GM19240 (cell line): ENCODE results near the gene OR9Q2.
"Not testable (repeated sequence)": the region's sequence is repeated elsewhere in the genome, so short reads cannot be mapped to it uniquely, and the experiment has no call there.

Experiments used
- DNase-seq: peaks from one replicate; pipeline ENCODE4 v3.0.0; 2011; ENCODE audit warnings: low spot score; ENCODE audit not compliant: insufficient read length

The OR9Q2 gene, protein sequence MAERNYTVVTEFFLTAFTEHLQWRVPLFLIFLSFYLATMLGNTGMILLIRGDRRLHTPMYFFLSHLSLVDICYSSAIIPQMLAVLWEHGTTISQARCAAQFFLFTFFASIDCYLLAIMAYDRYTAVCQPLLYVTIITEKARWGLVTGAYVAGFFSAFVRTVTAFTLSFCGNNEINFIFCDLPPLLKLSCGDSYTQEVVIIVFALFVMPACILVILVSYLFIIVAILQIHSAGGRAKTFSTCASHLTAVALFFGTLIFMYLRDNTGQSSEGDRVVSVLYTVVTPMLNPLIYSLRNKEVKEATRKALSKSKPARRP

DNA sequence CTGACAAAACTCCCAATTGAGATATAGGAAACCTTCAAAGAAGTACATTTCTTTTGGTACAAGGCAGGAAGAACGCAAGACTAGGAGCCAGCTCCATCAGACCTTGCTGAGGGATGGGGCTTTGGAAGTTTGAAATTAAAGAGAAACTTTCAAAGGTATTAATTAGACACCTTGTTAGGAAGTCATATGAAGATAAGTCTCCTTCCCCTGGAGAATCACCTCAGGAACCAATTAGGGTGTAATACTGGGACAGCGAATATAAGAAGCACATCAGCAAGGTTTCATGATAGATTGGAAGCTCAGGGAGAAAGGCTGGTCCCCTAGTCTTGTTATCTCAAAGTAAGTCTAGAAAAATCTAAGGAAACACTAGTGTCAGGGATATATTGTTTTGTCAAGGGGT is at the start of gene OR9Q2:
OR9Q2 (plus strand) TSS at position 301 of the 400 bp plus-strand sequence. CDS start 1,421 bp downstream, outside the sequence.
- no peak for DNase-seq

DNA sequence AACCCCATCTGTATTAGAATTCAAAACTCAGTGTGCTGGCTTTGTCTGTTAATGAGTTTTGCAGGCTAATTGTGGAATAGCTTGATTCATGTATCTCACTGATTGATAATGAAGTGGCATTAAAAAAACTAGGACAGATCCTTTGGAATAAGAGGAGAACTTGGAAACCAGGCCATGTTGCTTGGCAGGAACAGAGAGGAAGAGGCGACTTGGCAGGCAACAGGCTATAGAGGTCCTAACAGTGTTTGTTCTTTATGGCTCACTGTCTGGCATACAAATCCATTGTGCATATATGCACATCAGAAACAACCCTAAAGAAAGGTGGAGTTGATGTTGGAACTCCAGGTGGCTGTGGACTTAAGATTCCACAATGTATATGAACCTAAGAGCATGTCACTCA is 46.1 kb upstream of the OR9Q2 start:
- DNase-seq: no peak

DNA sequence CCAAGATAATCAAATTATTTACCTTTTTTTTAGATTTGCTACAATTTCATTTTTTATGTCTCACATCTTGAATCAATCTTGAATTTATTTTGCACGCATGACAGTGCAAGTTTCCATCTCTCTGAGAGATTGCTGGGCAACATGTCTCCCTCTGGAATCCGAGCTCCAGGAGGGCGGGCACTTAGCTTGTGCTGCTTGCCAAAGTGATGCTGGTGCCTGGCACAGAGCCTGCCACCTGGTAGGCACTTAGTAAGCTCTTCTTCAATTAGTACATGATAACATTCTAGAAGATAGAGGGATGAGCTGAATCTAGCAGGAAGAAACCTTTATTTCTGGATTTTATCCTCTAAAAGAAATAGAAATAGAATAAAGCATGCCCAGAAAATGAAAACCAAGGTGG is 36.1 kb upstream of the OR9Q2 start:
- no peak for DNase-seq

DNA sequence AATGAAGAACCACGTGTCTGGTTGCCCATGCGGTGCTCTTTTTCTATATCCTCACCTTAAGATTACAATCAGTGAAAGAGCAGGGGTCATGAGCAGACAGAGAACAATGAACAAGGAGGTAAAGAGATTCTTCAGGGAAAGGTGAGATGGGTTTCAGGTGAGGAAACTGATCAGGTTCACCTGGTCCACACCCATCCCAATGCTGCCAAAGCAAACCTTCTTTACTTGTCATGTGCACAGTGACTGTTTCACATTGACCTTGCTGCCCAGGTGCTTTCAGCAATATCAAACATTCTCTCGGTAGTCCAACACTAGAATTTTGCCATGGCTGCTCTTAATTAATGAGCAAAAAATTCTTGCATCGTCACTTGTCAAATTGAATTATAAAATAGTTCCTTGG is 24.5 kb upstream of the OR9Q2 start:
- DNase-seq: no peak

DNA sequence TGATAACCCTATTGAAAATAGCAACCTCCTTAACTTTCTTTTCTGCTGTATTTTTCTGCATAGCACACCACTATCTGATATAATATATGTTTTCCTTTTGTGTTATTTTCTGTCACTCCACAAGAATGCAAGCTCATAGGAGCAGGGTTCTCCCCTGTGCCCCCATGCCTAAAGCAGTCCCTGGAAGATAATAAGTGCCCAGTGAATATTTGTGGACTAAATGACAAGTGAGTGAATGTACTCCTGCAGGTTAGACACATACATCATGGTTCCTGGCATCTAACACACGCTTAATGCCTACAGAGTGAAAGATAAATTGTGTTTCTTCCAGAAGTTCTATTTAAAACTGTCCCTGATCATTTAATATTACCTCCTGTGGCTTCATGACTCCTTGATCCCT is 23.9 kb upstream of the OR9Q2 start:
- no peak for DNase-seq

DNA sequence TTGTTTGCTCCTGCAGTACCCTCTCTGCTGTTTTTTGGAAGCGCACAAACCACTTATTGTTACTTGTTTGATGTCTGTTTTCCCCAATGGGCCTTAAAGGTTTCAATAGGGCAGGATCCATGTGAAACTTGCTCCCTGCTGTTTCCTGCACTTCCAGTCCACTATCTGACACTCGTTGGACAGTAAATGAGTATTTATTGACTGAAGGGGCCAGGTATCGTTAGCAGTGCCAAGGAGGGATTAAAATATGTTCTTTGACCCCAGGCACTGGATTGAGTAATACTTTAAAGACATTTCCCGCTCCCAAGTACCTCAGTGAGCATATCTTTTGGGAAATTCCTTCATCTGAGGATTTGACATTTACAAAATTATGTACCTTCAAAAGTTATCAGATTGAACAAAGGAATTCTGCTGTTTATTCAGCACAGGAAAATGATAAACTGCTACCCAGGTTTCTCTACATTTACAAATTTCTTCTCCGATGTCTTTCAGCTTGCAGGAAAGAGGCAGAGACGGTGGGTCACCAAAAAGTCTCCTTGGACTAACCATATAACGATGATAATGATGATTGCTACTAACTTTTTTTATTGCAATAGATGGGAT is 23.3 kb upstream of the OR9Q2 start:
- DNase-seq: no peak

DNA sequence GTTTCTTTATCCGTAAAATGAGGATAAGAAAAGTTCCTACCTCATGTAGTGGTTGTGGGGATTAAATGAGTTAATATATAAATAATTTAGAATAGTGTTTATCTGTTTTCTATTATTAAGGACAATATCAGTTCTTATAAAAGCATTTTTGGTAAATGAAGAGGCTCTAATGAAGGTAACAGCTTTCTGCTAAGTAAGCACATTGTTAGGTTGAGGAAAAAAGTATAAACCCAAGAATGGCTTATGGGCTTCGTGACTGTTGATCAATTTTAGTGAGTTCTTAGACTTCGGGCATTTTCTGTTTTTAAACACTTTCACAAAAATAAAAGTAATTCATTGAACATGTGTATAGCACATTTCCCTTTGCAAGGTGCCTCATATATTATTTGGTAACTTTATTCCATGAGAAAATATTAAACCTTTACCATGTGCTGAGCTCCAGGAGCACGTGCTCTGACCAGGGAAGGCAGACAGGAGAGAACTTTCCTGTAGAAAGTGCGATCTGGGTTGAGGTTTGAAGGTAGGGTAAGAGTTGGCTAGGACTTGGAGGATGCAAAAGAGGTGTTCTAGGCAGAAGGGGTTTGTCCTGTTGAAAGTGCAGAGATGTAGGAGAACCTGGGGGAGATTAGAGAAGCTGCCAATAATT is 11.3 kb upstream of the OR9Q2 start:
- no peak for DNase-seq

DNA sequence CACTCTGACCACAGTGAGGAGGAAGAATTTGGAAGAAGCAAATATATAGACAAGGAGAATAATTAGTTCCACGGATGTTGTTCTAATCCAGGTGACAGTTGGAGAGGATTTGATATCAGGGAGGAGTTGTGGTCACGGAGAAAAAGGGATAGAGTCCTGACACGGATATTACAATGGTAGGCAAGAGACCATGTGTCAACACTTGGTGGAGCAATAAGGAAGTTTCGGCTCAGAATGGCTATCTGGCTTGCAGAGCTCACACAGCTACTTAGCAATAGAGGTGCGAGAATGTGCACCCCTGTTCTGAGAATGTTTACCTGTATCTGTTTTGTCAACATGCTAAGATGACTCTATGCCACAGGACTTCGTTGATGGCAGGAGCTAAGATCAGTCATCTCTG is 10.4 kb upstream of the OR9Q2 start:
- DNase-seq: no peak

DNA sequence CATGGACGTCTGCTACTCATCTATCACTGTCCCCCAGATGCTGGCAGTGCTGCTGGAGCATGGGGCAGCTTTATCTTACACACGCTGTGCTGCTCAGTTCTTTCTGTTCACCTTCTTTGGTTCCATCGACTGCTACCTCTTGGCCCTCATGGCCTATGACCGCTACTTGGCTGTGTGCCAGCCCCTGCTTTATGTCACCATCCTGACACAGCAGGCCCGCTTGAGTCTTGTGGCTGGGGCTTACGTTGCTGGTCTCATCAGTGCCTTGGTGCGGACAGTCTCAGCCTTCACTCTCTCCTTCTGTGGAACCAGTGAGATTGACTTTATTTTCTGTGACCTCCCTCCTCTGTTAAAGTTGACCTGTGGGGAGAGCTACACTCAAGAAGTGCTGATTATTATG is 9.2 kb upstream of the OR9Q2 start:
- no peak for DNase-seq

DNA sequence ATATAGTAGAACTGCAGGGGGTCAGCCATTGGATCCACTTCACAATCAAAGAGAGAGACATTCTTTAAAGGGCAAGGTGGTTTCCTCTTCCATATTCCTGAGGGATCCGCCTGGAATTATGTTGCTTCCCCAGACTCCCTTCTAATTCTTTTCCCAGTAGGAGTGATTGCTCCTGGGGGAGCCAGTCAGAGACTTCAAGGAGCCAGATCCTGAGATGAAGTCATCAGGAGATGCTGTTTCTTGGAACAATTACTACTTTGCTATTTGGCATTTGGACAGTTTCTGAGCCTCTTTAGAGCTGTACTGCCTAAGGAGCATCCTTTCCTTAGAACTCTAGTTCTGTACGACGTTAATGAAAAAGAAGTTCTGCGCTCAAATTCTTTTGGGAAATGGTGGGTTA is 1.9 kb upstream of the OR9Q2 start:
- no peak for DNase-seq

DNA sequence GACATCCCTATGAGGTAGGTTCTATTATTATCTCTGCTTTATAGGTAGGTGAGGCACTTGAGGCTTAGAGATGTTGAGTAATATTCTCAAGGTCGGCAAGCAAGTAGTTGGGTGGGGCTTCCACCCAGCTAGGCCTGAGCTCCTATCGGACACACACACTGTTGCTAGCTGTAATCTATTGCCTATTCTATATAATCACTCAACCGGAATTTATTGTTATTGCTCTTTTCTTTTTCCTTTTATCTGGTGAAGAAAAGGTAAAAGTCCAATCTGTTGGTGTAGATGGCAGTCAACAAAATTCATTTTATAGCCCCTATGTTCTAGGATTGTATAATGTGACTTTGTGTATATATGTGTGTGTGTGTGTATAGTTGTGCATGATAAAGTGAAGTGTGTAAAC is 3.4 kb downstream of the OR9Q2 start:
- no peak for DNase-seq

DNA sequence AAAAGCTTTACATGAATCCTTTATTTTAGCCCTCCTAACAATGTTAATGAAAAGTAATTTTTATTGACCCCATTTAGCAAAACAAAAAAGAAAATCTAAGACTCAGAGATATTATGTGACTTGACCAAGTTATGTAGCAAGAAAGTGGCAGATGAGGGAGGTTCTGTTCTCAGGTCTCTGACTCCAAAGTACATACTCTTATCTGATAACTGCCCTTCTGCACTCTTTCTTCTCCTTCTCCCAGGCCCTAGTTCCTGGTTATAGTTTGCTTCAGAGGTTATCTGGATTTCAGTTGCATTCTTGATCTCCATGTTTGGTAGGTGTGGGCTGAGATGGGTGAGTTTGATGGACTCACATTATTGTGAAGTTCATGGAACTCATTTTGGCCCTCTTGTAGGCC is 4.5 kb downstream of the OR9Q2 start:
- no peak for DNase-seq

DNA sequence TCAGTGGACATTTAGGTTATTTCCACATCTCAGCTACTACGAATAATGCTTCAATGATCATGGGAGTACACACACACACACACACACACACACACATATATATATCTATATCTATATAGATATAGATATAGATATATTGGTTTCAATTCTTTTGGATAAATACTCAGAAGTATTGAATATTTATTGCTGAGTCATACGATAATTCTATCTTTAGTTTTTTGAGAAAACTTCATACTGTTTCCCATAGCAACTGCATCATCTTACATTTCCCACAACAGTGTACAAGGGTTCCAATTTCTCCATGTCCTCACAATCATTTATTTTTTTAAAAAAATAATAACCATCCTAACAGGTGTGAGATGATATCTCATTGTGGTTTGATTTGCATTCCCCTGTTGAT is 7.1 kb downstream of the OR9Q2 start:
- no peak for DNase-seq

DNA sequence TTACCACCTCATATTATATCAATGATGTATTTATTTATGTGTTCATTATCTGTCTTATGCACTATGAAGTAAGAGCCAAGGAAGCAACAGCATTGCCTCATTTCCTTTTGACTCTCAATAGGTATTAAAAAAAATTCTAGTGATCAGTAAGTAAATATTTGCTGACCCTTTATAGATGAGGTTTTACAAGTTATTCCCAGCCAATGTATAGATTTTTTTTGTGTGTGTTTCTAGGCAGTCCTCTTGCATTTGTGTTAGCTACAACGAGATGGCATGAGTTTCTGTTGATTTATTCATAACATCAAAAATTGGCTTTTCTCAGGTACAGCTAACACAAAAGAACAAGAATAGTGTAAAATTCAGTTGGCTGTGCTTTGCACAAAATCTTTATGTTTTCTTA is 10.4 kb downstream of the OR9Q2 start:
- no peak for DNase-seq

DNA sequence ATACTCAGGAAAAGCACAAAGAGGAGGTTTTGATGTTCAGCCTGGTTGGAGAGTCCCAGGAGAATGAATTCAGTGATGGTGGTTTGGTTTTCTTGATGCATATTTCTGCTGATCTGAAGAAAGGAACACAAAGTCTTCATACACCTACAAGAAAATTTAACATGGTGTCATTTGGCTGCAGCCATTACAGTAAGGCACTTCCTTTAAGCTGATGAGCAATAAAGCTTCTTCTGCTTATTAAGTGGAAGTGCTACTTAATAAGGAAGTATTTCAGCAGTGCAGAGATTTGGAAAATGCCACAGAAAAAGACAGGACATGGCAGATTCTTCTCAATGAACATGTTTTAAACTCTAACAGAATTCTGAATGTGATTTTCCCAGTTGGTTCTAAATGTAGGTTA is 15.2 kb downstream of the OR9Q2 start, which contains the start of gene OR1S2:
OR1S2 (minus strand) TSS at position 101 of the 400 bp plus-strand sequence; CDS start at position 101, 0 bp downstream.
- DNase-seq: no peak

DNA sequence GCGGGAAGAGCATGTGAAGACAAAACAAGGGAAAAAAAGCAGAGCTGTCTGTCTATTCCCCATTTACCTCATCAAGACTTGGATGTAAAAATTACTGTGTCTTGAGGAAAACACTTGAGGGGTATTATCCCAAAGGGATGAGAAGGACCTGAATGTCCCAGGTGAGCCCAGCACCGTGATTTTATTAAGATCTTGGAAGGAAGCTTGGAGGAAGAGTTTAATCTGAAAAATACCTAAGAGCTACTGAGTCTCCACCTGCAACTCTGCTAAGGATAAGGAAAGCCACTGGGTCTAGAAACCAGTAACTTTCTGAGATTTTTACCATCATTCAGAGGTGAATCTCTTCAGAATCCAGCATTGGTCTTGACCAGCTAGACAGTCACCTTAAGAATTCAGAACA is 23.6 kb downstream of the OR9Q2 start, which contains the start of gene OR1S1:
OR1S1 (plus strand) TSS at position 301 of the 400 bp plus-strand sequence.
- DNase-seq: not testable (repeated sequence)

DNA sequence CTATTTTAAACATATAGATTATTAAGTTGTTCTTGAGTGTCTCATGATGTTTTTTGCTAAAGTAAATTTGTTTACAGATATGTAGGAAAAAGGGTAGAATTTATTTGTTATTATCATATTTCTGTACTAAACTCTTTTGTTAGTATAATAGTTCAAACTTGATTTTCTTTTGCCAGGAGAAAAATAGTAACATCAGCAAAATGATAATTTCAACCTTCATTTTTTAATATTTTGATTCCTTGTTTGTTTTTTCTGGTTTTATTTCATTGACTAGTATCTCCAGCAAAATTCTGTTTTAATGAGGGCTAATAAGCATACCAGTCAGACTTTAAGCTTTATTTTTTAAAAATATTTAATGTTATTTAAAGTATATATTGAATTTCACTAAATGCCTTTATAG is 27.6 kb downstream of the OR9Q2 start:
- no peak for DNase-seq

DNA sequence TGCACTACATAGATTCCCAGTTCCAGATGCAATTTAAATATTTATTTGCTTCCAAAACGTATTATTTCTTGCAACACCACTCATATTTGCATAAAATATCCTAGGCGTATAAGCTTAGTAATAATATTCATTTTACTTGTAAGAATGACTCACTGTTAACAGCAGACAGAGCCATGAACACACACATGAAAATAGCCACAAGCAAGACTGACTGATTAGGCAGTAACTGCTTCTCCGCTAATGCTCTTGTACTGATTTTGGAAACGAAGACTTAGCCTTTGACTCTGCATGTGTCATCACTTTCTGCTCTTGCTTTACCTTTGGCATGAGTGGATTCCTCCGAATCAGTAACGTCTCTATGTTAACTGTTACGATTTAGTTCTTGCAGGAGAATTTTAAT is 33.9 kb downstream of the OR9Q2 start:
- DNase-seq: no peak

DNA sequence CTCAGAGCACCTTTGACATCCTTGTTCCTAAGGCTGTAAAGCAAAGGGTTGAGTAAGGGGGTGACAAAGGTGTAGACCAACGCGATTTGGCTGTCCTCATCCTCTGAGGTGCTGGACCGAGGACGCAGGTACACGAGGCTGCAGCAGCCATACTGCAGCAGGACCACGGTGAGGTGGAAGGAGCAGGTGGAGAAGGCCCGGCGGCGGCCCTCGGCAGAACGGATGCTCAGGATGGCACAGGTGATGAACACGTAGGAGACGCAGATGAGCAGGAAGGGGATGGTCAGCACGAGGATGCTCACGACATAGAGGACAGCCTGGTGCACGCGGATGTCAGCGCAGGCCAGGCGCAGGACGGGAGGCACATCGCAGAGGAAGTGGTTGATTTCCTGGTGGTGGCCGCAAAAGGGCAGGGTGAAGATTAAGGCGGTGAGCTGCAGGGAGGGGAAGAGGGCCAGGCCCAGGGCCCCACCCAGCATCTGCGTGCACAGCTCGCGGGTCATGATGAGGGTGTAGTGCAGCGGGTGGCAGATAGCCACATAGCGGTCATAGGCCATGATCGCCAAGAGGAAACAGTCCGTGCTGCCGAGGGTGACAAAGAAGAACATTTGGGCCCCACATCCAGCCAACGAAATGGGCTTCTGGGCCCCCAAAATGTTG is 39.2 kb downstream of the OR9Q2 start:
- no peak for DNase-seq
